ENCODE measurements around the gene PRKN.

Gene PRKN

DNA sequence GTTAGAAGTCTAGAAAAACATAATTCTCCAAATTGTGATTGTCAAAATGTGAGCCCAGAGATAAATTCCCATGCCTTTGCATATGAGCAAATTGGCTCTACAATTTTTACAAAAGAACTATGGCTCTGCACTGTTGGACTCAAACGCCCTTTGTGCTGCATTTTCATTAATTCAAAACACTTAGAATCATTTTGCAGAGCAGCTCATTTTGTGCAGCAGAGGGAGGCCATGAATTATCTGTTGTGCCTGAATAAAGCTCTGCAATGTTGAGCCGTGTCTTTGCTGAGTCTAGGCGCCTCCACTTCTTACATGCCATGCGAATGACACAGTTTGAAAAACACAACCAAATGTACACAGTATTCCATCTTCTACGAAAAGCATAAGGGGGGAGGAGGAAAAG is 230.2 kb downstream of the PRKN start:
- no peak overlapping the region for H3K4me3 ChIP-seq (ENCODE audit: low read depth, low read length)
- TF ChIP-seq, protein P1, sequence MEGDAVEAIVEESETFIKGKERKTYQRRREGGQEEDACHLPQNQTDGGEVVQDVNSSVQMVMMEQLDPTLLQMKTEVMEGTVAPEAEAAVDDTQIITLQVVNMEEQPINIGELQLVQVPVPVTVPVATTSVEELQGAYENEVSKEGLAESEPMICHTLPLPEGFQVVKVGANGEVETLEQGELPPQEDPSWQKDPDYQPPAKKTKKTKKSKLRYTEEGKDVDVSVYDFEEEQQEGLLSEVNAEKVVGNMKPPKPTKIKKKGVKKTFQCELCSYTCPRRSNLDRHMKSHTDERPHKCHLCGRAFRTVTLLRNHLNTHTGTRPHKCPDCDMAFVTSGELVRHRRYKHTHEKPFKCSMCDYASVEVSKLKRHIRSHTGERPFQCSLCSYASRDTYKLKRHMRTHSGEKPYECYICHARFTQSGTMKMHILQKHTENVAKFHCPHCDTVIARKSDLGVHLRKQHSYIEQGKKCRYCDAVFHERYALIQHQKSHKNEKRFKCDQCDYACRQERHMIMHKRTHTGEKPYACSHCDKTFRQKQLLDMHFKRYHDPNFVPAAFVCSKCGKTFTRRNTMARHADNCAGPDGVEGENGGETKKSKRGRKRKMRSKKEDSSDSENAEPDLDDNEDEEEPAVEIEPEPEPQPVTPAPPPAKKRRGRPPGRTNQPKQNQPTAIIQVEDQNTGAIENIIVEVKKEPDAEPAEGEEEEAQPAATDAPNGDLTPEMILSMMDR (IDR thresholded peaks at IDR 0.05; ENCODE audit: low read depth, low read length) = no peak

DNA sequence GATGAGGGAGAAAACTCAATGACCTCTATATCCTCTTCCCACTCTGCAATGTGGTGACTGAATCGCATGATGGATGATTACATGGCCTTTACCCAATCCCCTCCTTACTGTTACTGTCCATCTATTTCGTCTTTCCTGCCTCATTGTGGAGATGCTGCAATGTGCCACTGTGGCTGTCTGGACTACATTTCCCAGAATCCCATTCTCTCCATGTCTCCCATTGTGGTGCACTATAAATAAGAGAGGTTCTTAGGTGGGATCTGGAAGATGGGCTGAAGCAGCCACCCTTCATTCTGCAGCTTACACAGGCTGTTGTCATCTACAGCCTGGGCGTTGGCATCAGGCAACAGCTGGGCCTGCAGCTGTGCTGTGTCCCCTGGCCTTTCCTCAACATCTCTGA is 233.6 kb downstream of the PRKN start:
- H3K4me3 ChIP-seq (ENCODE audit: low read depth, low read length) = no peak overlapping the region
- TF ChIP-seq, protein P1 (IDR thresholded peaks at IDR 0.05; ENCODE audit: low read depth, low read length) = no peak

DNA sequence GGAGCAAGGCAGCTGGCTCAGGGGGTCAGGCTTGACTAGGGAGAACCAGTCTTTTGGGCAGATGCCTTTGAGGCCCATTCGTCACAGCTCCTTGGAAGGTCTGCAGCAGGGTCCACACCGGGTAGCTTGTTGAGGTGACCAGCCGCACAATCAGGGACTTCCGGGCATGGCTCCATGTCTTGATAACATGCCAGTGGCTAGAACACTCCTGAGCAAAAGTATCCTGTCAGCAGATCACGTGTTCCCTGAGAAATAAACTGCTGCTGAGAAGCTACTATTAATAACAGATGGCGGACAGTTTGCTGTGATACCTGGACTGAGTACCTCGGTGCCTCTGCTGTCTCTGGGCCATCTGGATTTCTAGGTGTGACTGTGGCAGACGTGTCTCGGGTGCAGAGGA is 235.9 kb downstream of the PRKN start:
- H3K4me3 ChIP-seq (ENCODE audit: low read depth, low read length) = no peak overlapping the region
- TF ChIP-seq, protein P1 (IDR thresholded peaks at IDR 0.05; ENCODE audit: low read depth, low read length) = no peak

DNA sequence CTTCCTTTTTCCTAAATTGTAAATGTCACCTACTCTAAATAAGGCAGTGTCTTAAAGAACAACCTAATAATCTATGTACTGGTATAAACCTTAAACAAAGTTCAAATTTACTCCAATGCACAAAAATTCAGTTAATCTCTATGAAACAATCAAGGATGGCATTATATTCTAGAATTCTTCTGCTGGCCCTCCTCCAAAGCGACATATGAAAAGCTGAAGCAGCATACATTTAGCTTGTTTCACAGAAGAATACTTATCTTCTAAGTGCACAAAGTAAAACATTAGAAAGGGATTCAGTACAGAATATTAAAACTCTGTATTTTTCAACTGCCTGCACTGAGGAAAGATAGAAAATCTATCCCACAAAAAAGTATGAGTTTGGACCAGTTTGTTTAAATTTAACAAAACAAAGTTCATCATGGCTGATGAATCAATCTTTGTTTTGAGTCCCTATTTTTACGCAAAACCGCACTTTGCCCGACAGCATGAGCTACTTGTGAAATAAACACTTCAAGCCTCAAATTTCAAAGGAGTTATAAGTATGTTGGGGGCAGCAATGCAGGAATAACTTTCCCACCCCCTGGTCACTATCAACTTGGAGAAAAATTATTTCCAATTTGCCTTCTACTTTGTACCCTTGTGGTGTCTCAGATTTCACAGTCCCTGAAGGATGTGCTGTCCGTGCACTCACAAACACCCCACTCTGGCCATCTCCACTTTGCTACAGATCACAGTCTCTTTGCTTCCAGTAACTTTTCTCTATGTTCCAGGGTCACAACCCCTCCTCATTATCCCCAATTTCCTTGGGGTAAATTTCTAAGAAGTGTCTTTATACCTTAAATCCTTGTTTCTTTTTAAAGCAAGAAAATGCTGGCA is 238.2 kb downstream of the PRKN start:
- H3K4me3 ChIP-seq (ENCODE audit: low read depth, low read length) = no peak overlapping the region
- TF ChIP-seq, protein P1 (IDR thresholded peaks at IDR 0.05; ENCODE audit: low read depth, low read length) = no peak

DNA sequence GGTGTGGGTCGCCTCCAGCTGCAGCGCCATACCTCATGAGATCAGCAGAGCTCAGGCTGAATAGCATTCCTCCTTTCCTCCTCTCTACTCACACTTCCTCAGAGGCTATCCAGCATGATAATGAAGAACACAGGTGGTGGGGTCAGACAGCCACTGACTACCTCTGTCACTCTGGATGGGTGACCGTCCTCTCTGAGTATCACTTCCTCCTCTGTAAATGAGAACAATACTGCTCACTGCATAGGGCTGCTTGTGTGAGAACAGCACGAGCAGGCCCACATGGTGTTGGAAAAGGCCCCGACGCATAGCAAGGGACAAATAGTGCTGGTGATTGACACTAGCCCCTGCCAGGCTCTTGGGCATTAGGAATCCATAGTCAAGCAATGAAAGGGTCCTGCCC is 239.1 kb downstream of the PRKN start:
- TF ChIP-seq, protein P1 (IDR thresholded peaks at IDR 0.05; ENCODE audit: low read depth, low read length) = no peak

DNA sequence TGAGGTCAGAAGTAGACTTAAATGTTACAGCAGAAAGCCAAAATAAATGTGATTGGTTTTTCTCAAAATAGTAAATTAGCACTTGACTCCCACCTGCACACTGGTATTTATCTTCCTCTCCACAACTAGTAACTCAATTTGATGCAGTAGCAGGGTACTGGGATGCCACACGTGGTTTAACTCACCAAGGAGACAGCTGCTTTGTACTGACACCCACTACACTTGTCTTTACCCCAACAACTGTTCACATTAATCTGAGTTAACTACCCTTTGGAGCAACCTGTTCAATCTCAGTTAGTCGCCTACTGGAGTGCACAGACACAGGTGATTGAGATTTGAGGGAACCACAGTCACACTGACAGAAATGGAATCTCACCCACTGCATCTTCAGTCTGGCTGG is 242.1 kb downstream of the PRKN start:
- H3K4me3 ChIP-seq (ENCODE audit: low read depth, low read length) = no peak overlapping the region
- TF ChIP-seq, protein P1 (IDR thresholded peaks at IDR 0.05; ENCODE audit: low read depth, low read length) = no peak

More for the DNA sequence above, 239.1 kb downstream of the PRKN start:
- H3K4me3 ChIP-seq (ENCODE audit: low read depth, low read length) = no peak overlapping the region

DNA sequence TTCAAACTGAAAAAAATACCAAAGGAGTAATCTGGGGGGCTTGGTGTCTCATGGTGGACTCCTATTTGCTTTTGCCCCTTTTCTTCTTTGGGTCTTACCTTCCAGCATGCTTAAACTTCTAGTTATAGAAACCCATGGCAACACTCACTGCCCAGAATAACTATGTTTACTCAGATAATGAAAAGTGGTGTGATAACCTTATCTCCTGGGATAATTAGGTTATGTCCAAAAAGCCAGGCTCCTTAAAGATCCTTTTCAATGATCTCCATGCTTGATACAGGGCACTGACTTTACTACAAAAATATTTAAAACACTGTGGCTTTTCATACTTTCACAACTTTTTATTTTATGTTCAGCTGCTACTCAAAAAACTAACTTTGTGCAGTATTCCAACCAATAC is 245.6 kb downstream of the PRKN start:
- no peak overlapping the region for H3K4me3 ChIP-seq (ENCODE audit: low read depth, low read length)
- TF ChIP-seq, protein P1 (IDR thresholded peaks at IDR 0.05; ENCODE audit: low read depth, low read length) = no peak

Measured in WI38 (cell line).